Fibroblast of mammary gland (primary cell): ENCODE measurements around the gene PCDHA5.
A peak's percentile ranks its signal among the peaks of the same experiment; 100 is the strongest.
"Not testable (repeated sequence)": the region's sequence is repeated elsewhere in the genome, so short reads cannot be mapped to it uniquely, and the experiment has no call there.

Experiments used
- DNase-seq: peaks from one replicate; pipeline ENCODE4 v3.0.0-alpha.2; 2010; ENCODE audit warnings: low read depth
- H3K4me3 ChIP-seq: 2 replicates; pipeline ENCODE4 v1.5.1; 2011; ENCODE audit warnings: low read depth, mild to moderate bottlenecking, low read length, moderate library complexity; ENCODE audit not compliant: control insufficient read depth
- CTCF ChIP-seq: conservative IDR thresholded peaks from 2 replicates; pipeline ENCODE4 v1.5.1; 2011; ENCODE audit warnings: low read depth, low read length, inconsistent platforms; ENCODE audit not compliant: control insufficient read depth, insufficient read depth

Gene PCDHA5

DNA sequence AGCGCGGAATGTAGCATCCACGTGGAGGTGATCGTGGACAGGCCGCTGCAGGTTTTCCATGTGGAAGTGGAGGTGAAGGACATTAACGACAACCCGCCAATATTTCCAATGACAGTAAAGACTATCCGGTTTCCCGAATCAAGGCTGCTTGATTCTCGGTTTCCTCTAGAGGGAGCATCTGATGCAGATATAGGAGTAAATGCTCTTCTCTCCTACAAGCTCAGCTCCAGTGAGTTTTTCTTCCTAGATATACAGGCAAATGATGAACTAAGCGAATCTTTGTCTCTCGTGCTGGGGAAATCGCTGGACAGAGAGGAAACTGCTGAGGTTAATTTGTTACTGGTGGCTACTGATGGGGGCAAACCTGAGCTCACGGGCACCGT lies 26.2 kb upstream of the PCDHA5 start:
- H3K4me3 ChIP-seq: no peak overlapping the region

GRCh38 chr5:140796072-140796717 lies 25.2 kb upstream of the PCDHA5 start:
- H3K4me3 ChIP-seq, DNase-seq: not testable (repeated sequence)

More for the DNA sequence above, 26.2 kb upstream of the PCDHA5 start:
- DNase-seq: no peak
- peak; percentile 21 for TF ChIP-seq CTCF

- no peak for TF ChIP-seq CTCF
- DNase-seq: no peak
- H3K4me3 ChIP-seq: no peak overlapping the region
Observed at GRCh38 chr5:140796718-140797095, 24.7 kb upstream of the PCDHA5 start.

DNA sequence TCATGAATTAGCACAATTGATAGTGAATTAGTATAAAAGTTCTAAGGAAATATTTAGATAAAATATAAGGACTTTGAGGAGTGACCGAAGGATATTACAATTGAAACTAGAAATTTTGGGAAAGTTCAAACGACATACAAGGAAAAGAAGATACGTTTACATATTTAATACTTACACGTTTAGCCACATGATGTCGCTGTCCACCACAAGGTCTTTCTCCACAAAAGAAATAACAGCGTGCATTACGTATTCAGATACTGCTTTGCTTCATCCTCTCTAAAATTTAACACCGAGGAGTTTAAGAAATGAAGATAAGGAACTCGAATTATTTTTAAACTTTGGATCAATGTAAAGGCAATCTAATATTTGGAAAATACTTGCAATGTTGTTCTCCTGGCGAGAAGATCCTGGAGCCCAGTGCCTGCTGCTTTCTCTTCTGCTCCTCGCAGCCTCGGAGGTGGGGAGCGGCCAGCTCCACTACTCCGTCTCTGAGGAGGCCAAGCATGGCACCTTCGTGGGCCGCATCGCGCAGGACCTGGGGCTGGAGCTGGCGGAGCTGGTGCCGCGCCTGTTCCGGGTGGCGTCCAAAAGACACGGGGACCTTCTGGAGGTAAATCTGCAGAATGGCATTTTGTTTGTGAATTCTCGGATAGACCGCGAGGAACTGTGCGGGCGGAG lies 20.5 kb upstream of the PCDHA5 start, which contains the start of gene PCDHA3:
PCDHA3 (plus strand) TSS at position 242 of the 678 bp plus-strand sequence.
- H3K4me3 ChIP-seq: no peak within 1 kb of the TSS
- TF ChIP-seq CTCF: peak; percentile 28

DNA sequence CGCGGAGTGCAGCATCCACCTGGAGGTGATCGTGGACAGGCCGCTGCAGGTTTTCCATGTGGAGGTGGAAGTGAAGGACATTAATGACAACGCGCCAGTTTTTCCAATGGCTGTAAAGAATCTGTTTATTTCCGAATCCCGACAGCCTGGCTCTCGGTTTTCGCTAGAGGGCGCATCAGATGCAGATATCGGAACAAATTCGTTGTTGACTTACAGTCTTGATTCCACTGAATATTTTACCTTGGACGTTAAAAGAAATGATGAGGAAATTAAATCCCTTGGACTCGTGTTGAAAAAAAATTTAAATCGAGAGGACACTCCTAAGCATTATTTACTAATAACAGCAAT lies 19.9 kb upstream of the PCDHA5 start:
- DNase-seq: peak; percentile 4
- no peak overlapping the region for H3K4me3 ChIP-seq
- TF ChIP-seq CTCF: peak; percentile 27

More for the DNA sequence above, 20.5 kb upstream of the PCDHA5 start, which contains the start of gene PCDHA3:
- peak; percentile 34 for DNase-seq

DNA sequence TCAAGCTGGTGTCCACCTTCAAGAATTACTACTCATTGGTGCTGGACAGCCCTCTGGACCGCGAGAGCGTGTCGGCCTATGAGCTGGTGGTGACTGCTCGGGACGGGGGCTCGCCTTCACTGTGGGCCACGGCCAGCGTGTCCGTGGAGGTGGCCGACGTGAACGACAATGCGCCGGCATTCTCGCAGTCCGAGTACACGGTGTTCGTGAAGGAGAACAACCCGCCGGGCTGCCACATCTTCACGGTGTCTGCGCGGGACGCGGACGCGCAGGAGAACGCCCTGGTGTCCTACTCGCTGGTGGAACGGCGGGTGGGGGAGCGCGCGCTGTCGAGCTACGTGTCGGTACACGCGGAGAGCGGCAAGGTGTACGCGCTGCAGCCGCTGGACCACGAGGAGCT lies 19.0 kb upstream of the PCDHA5 start:
- DNase-seq, H3K4me3 ChIP-seq: not testable (repeated sequence)

DNA sequence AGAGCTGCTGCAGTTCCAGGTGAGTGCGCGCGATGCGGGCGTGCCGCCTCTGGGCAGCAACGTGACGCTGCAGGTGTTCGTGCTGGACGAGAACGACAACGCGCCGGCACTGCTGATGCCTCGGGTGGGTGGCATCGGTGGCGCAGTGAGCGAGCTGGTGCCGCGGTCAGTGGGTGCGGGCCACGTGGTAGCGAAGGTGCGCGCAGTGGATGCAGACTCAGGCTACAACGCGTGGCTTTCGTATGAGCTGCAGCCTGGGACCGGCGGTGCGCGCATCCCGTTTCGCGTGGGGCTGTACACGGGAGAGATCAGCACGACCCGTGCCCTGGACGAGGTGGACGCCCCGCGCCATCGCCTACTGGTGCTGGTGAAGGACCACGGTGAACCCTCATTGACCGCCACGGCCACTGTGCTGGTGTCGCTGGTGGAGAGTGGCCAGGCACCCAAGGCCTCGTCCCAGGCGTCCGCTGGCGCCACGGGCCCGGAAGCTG lies 18.6 kb upstream of the PCDHA5 start:
- no peak for DNase-seq
- no peak for TF ChIP-seq CTCF
- H3K4me3 ChIP-seq: no peak overlapping the region
